ENCODE results near the gene PCDH10.

The PCDH10 gene

GRCh38 chr4:133148690-133149363 lies at the start of gene PCDH10:
TSS of gene PCDH10 (plus strand) at chr4:133149294. CDS start at chr4:133150141, 847 bp downstream.
- no peak for FAIRE-seq

- FAIRE-seq, result no peak
Observed at GRCh38 chr4:133102043-133102442, 47.1 kb upstream of the PCDH10 start.

GRCh38 chr4:133102612-133103409 lies 46.3 kb upstream of the PCDH10 start:
- FAIRE-seq, result no peak

- no peak for FAIRE-seq
Observed at GRCh38 chr4:133112641-133113040, 36.5 kb upstream of the PCDH10 start.

GRCh38 chr4:133124746-133125145 lies 24.3 kb upstream of the PCDH10 start:
- FAIRE-seq, result no peak

- no peak for FAIRE-seq
Observed at GRCh38 chr4:133127500-133127899, 21.6 kb upstream of the PCDH10 start.

- FAIRE-seq, result no peak
Observed at GRCh38 chr4:133129237-133129636, 19.9 kb upstream of the PCDH10 start.

- no peak for FAIRE-seq
Observed at GRCh38 chr4:133130171-133130570, 18.9 kb upstream of the PCDH10 start.

- FAIRE-seq, result no peak
Observed at GRCh38 chr4:133131829-133132460, 17.1 kb upstream of the PCDH10 start.

- FAIRE-seq, result no peak
Observed at GRCh38 chr4:133136833-133137232, 12.3 kb upstream of the PCDH10 start.

GRCh38 chr4:133137571-133137970 lies 11.5 kb upstream of the PCDH10 start:
- FAIRE-seq, result no peak

- no peak for FAIRE-seq
Observed at GRCh38 chr4:133143775-133144430, 5.2 kb upstream of the PCDH10 start.

GRCh38 chr4:133145241-133145640 lies 3.9 kb upstream of the PCDH10 start:
- no peak for FAIRE-seq

- no peak for FAIRE-seq
Observed at GRCh38 chr4:133145758-133146573, 3.1 kb upstream of the PCDH10 start.

GRCh38 chr4:133146574-133147241 lies 2.4 kb upstream of the PCDH10 start:
- FAIRE-seq, result no peak

- FAIRE-seq, result no peak
Observed at GRCh38 chr4:133147286-133147821, 1.7 kb upstream of the PCDH10 start.

GRCh38 chr4:133147921-133148689 lies 989 bp upstream of the PCDH10 start:
- FAIRE-seq, result no peak

- no peak for FAIRE-seq
Observed at GRCh38 chr4:133149364-133149695, 236 bp downstream of the PCDH10 start.

- no peak for FAIRE-seq
Observed at GRCh38 chr4:133149932-133150471, 908 bp downstream of the PCDH10 start.

Data from colon (tissue), 2 donors.